IPS DF 6.9 (cell line): ENCODE measurements around the gene RASL10A.

Experiments used
- DNase-seq: peaks from one replicate; pipeline ENCODE4 v3.0.0-alpha.2; 2013; ENCODE audit warnings: low read depth, low spot score
- H3K27ac ChIP-seq: one replicate; pipeline ENCODE4 v1.5.1; 2013; ENCODE audit warnings: low read length, control low read depth
- H3K27me3 ChIP-seq: 2 replicates; pipeline ENCODE4 v1.6.1; 2013; ENCODE audit warnings: mild to moderate bottlenecking, low read length; ENCODE audit not compliant: control insufficient read depth, insufficient read depth
- H3K36me3 ChIP-seq: 2 replicates; pipeline ENCODE4 v1.6.1; 2013; ENCODE audit warnings: low read length; ENCODE audit not compliant: control insufficient read depth, insufficient read depth
- H3K4me1 ChIP-seq: 2 replicates; pipeline ENCODE4 v1.6.1; 2013; ENCODE audit warnings: low read length; ENCODE audit not compliant: control insufficient read depth, insufficient read depth
- H3K4me3 ChIP-seq: 2 replicates; pipeline ENCODE4 v1.5.1; 2013; ENCODE audit warnings: mild to moderate bottlenecking, low read length
- H3K9me3 ChIP-seq: 2 replicates; pipeline ENCODE4 v1.6.1; 2013; ENCODE audit warnings: low read length, inconsistent platforms; ENCODE audit not compliant: control insufficient read depth, insufficient read depth
- WGBS: extraction: QIAGEN DNeasy Blood & Tissue Kit; methylation state at CpG from one replicate; pipeline ENCODE4 v1.1.7; 2013; ENCODE audit warnings: mixed read lengths, missing lambda C conversion rate; ENCODE audit not compliant: insufficient read length, insufficient coverage; 5-methylcytosine and 5-hydroxymethylcytosine counted together

RASL10A gene

DNA sequence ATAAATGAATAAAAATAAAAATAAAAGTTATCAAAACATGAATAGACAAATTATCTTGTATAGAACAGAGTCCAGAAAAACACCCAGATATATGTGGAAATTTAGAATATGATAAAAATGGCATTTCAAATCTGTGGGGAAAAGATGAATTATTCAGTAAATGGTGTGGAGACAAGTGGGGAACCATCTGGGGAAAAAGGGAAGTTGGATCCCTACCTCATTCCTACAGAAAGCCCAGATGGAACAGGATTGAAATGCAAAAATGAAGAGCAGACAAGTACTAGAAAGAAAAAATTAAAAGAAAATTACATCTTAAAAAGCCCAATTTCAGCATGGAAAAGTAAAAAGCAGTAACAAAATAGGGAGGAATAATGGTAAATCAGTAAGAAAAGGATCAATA lies 8.1 kb upstream of the RASL10A start:
- DNase-seq, result no peak
- H3K9me3 ChIP-seq, result no peaks in the 10 kb centered on the region
- no peak overlapping the region for H3K27ac ChIP-seq
- H3K4me1 ChIP-seq, result no peaks in the 10 kb centered on the region
- H3K27me3 ChIP-seq, result no peaks in the 10 kb centered on the region
- H3K4me3 ChIP-seq, result no peak overlapping the region
- 0 out of 2 replicates have a peak, but pooled peaks cover 2% of the 10 kb centered on the region for H3K36me3 ChIP-seq

DNA sequence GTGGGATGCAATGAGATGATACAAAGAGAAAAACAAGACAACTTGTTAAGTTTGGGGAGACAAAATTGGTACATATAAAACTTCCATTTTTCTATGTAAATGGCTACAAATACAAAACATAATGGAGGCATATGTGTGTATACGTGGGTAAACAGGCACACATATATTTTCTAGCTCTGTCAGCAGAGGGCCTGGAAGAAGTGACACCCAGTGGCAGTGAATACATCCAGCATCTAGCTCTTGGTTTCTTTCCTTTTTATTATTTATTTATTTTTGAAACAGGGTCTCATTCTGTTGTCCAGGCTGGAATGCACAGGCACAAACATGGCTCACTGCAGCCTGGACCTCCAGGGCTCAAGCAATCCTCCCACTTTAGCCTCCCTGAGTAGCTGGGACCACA lies 5.0 kb upstream of the RASL10A start:
- Histone ChIP-seq H3K4me3 (no peak overlapping the region), H3K9me3 (no peaks in the 10 kb centered on the region), H3K4me1 (no peaks in the 10 kb centered on the region), H3K27ac (no peak overlapping the region), H3K27me3 (peaks cover 10% of the 10 kb centered on the region), H3K36me3 (no peaks in the 10 kb centered on the region)
- no CpG with 5 or more reads among the region's 1 CpG for WGBS
- no peak for DNase-seq

DNA sequence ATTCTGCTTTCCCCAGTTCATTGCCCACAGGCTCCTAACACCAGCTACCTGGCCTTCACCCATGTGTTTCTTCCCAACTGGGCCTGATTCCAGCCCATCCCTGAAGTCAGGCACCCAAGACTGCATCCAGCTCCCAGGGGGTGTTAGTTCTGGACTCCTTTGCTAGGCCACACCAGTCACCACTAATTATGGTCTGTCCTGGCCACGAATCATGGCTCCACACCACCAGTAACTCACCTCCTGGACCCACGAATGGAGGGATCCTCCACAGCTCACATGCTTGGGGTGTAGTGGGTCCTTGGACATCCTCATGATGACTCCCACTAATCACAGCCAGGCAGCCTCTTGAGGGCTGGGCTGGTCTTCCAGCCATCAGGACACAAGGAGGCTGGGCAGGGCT lies 3.6 kb upstream of the RASL10A start:
- WGBS, result no CpG with 5 or more reads among the region's 2 CpGs
- peaks cover 22% of the 10 kb centered on the region for H3K27me3 ChIP-seq
- H3K9me3 ChIP-seq, result no peaks in the 10 kb centered on the region
- H3K36me3 ChIP-seq, result no peaks in the 10 kb centered on the region
- H3K4me1 ChIP-seq, result peaks cover 3% of the 10 kb centered on the region
- DNase-seq, result no peak
- H3K4me3 ChIP-seq, result no peak overlapping the region
- H3K27ac ChIP-seq, result no peak overlapping the region

GRCh38 chr22:29317827-29318454 lies 2.4 kb upstream of the RASL10A start:
- H3K27ac ChIP-seq, result no peak overlapping the region
- H3K27me3 ChIP-seq, result peaks cover 28% of the 10 kb centered on the region
- DNase-seq, result no peak
- no peak overlapping the region for H3K4me3 ChIP-seq
- H3K9me3 ChIP-seq, result no peaks in the 10 kb centered on the region
- H3K4me1 ChIP-seq, result peaks cover 4% of the 10 kb centered on the region
- WGBS, result no CpG with 5 or more reads among the region's 18 CpGs
- no peaks in the 10 kb centered on the region for H3K36me3 ChIP-seq

GRCh38 chr22:29316141-29316828 lies 788 bp upstream of the RASL10A start:
- peaks cover 28% of the 10 kb centered on the region for H3K27me3 ChIP-seq
- H3K27ac ChIP-seq, result no peak overlapping the region
- H3K4me1 ChIP-seq, result peaks cover 4% of the 10 kb centered on the region
- H3K36me3 ChIP-seq, result no peaks in the 10 kb centered on the region
- H3K4me3 ChIP-seq, result peak overlapping the region; percentile 11; the same call in 1 of the 2 replicates
- no CpG with 5 or more reads among the region's 18 CpGs for WGBS
- no peaks in the 10 kb centered on the region for H3K9me3 ChIP-seq
- no peak for DNase-seq

- peak overlapping the region; percentile 7; the same call in 1 of the 2 replicates for H3K4me3 ChIP-seq
- DNase-seq, result no peak
- H3K9me3 ChIP-seq, result no peaks in the 10 kb centered on the region
- H3K4me1 ChIP-seq, result peaks cover 5% of the 10 kb centered on the region
- no CpG with 5 or more reads among the region's 69 CpGs for WGBS
- no peak overlapping the region for H3K27ac ChIP-seq
- H3K36me3 ChIP-seq, result no peaks in the 10 kb centered on the region
- peaks cover 28% of the 10 kb centered on the region for H3K27me3 ChIP-seq
Observed at GRCh38 chr22:29314537-29315285, 786 bp downstream of the RASL10A start.

- no peak overlapping the region for H3K4me3 ChIP-seq
- no peak overlapping the region for H3K27ac ChIP-seq
- H3K36me3 ChIP-seq, result no peaks in the 10 kb centered on the region
- peaks cover 5% of the 10 kb centered on the region for H3K4me1 ChIP-seq
- WGBS, result no CpG with 5 or more reads among the region's 51 CpGs
- DNase-seq, result no peak
- H3K27me3 ChIP-seq, result peaks cover 28% of the 10 kb centered on the region
- no peaks in the 10 kb centered on the region for H3K9me3 ChIP-seq
Observed at GRCh38 chr22:29313576-29314466, 1.7 kb downstream of the RASL10A start.

GRCh38 chr22:29313126-29313575 lies 2.3 kb downstream of the RASL10A start:
- Histone ChIP-seq H3K4me3 (no peak overlapping the region), H3K36me3 (no peaks in the 10 kb centered on the region), H3K4me1 (peaks cover 5% of the 10 kb centered on the region), H3K27me3 (peaks cover 28% of the 10 kb centered on the region), H3K27ac (no peak overlapping the region), H3K9me3 (no peaks in the 10 kb centered on the region)
- no CpG with 5 or more reads among the region's 44 CpGs for WGBS
- peak; percentile 79 for DNase-seq

- H3K4me1 ChIP-seq, result peaks cover 5% of the 10 kb centered on the region
- no peak overlapping the region for H3K4me3 ChIP-seq
- no peaks in the 10 kb centered on the region for H3K36me3 ChIP-seq
- no peaks in the 10 kb centered on the region for H3K9me3 ChIP-seq
- no peak overlapping the region for H3K27ac ChIP-seq
- peaks cover 28% of the 10 kb centered on the region for H3K27me3 ChIP-seq
- DNase-seq, result no peak
- no CpG with 5 or more reads among the region's 25 CpGs for WGBS
Observed at GRCh38 chr22:29312218-29313125, 3.0 kb downstream of the RASL10A start.
